ENCODE results near the gene ABAT. TPM values are rescaled to one million over a fixed set of nuclear protein-coding genes. Genes with fewer than 3 reads are reported as not detected.

ABAT gene
- total and polyA plus RNA-seq, 2 donors (not counting 1 experiment from before 2014, with no cell fraction given), result 6.2 to 14.3 TPM

- H3K4me3 Mint-ChIP-seq, result no peak overlapping the region
- peaks cover 15% of the 10 kb centered on the region for H3K4me1 Mint-ChIP-seq
- no peak overlapping the region for H3K27ac ChIP-seq (ENCODE audit: low read length in 2 of 2)
- intact Hi-C loops (cut with micrococcal nuclease), result no loop called here
- ChIA-PET CTCF (no interaction called here), POLR2A (no interaction called here)
- peaks cover 46% of the 10 kb centered on the region for H3K79me2 ChIP-seq (ENCODE audit: control insufficient read depth, insufficient read depth, low read length)
- H3K9ac ChIP-seq (ENCODE audit: low read length), result no peak overlapping the region
- H3K4me2 ChIP-seq (replicated peaks; ENCODE audit: low read depth, low read length, poor library complexity, severe bottlenecking), result no peak overlapping the region
- no peaks in the 10 kb centered on the region for H3K27me3 ChIP-seq (replicated peaks in 1 of 4; ENCODE audit: control extremely low read depth in 1 of 4, control insufficient read depth in 3 of 4, insufficient read depth in 4 of 4, low read length in 3 of 4)
- no peak overlapping the region for H2AFZ ChIP-seq (ENCODE audit: insufficient read depth, low read depth, low read length, poor library complexity, severe bottlenecking)
- no peaks in the 10 kb centered on the region for H3K27me3 Mint-ChIP-seq
- no peak overlapping the region for H3K27ac Mint-ChIP-seq
- no peak for ATAC-seq (ENCODE audit: low read depth)
- H4K20me1 ChIP-seq (ENCODE audit: control insufficient read depth, insufficient read depth, low read length, poor library complexity, severe bottlenecking), result peaks cover 13% of the 10 kb centered on the region
- no peaks in the 10 kb centered on the region for H3K36me3 ChIP-seq (replicated peaks in 1 of 2; ENCODE audit: control extremely low read depth in 1 of 2, control insufficient read depth in 1 of 2, extremely low read depth in 1 of 2, insufficient read depth in 2 of 2, low read length in 1 of 2)
- DNase-seq, result no peak
- WGBS (ENCODE audit: insufficient coverage), result 83% methylated on average over 1 of the region's 1 CpG
- no peak overlapping the region for H3K4me3 ChIP-seq (ENCODE audit: control extremely low read depth in 1 of 5, extremely low read depth in 1 of 5, insufficient read depth in 1 of 5, low read depth in 2 of 5, low read length in 4 of 5)
- H3K9me3 Mint-ChIP-seq (ENCODE audit: insufficient read depth), result peaks cover 7% of the 10 kb centered on the region
- TF ChIP-seq CTCF (IDR thresholded peaks at IDR 0.05), result no peak
- TF ChIP-seq EZH2 (IDR thresholded peaks at IDR 0.05; ENCODE audit: borderline replicate concordance, insufficient read depth, low read depth, low read length, poor library complexity, severe bottlenecking), result no peak
- peaks cover 0 to 18% (median 14%) of the 10 kb centered on the region in 3 donors for H3K9me3 ChIP-seq (ENCODE audit: control extremely low read depth in 1 of 3, control insufficient read depth in 2 of 3, insufficient read depth in 1 of 3, low read length in 2 of 3)
- H3K4me1 ChIP-seq (ENCODE audit: control insufficient read depth in 2 of 2, insufficient read depth in 2 of 2, low read length in 2 of 2), result no peaks in the 10 kb centered on the region
Measured at GRCh38 chr16:8689686-8690085, 15.3 kb downstream of the ABAT start.

- Histone ChIP-seq H3K4me3 (ENCODE audit: control extremely low read depth in 1 of 5, extremely low read depth in 1 of 5, insufficient read depth in 1 of 5, low read depth in 2 of 5, low read length in 4 of 5) (no peak overlapping the region), H4K20me1 (ENCODE audit: control insufficient read depth, insufficient read depth, low read length, poor library complexity, severe bottlenecking) (peaks cover 3% of the 10 kb centered on the region), H3K79me2 (ENCODE audit: control insufficient read depth, insufficient read depth, low read length) (peaks cover 39% of the 10 kb centered on the region), H2AFZ (ENCODE audit: insufficient read depth, low read depth, low read length, poor library complexity, severe bottlenecking) (no peak overlapping the region), H3K9me3 (ENCODE audit: control extremely low read depth in 1 of 3, control insufficient read depth in 2 of 3, insufficient read depth in 1 of 3, low read length in 2 of 3) (peaks cover 0 to 18% (median 14%) of the 10 kb centered on the region in 3 donors), H3K36me3 (replicated peaks in 1 of 2; ENCODE audit: control extremely low read depth in 1 of 2, control insufficient read depth in 1 of 2, extremely low read depth in 1 of 2, insufficient read depth in 2 of 2, low read length in 1 of 2) (peaks cover 0 to 4% of the 10 kb centered on the region in 2 experiments), H3K4me2 (replicated peaks; ENCODE audit: low read depth, low read length, poor library complexity, severe bottlenecking) (no peak overlapping the region), H3K27ac (ENCODE audit: low read length in 2 of 2) (no peak overlapping the region), H3K4me1 (ENCODE audit: control insufficient read depth in 2 of 2, insufficient read depth in 2 of 2, low read length in 2 of 2) (no peaks in the 10 kb centered on the region), H3K9ac (ENCODE audit: low read length) (no peak overlapping the region), H3K27me3 (replicated peaks in 1 of 4; ENCODE audit: control extremely low read depth in 1 of 4, control insufficient read depth in 3 of 4, insufficient read depth in 4 of 4, low read length in 3 of 4) (no peaks in the 10 kb centered on the region)
- 92% methylated on average over 7 of the region's 8 CpGs for WGBS (ENCODE audit: insufficient coverage)
- CTCF ChIA-PET, result interaction anchor here (0.9 kb wide), 1 partner anchor 189 kb away, joined by 3 read pairs; no protein-coding TSS in a partner anchor
- no peak overlapping the region for H3K4me3 Mint-ChIP-seq
- ATAC-seq (ENCODE audit: low read depth) (no peak), DNase-seq (no peak)
- no peak overlapping the region for H3K27ac Mint-ChIP-seq
- intact Hi-C loops (cut with micrococcal nuclease), result no loop called here
- TF ChIP-seq CTCF (IDR thresholded peaks at IDR 0.05) (no peak), EZH2 (IDR thresholded peaks at IDR 0.05; ENCODE audit: borderline replicate concordance, insufficient read depth, low read depth, low read length, poor library complexity, severe bottlenecking) (no peak)
- peaks cover 7% of the 10 kb centered on the region for H3K9me3 Mint-ChIP-seq (ENCODE audit: insufficient read depth)
- H3K27me3 Mint-ChIP-seq, result no peaks in the 10 kb centered on the region
- POLR2A ChIA-PET, result no interaction called here
- no peaks in the 10 kb centered on the region for H3K4me1 Mint-ChIP-seq
Measured at GRCh38 chr16:8691728-8692127, 17.3 kb downstream of the ABAT start.

Data from B cell (primary cell).